GM21717 (cell line): ENCODE results near the gene MAD2L1.

ENCODE experiments used
- ATAC-seq: cut with Tn5 transposase; IDR thresholded peaks from one replicate; pipeline ENCODE4 v1.9.1; 2021; ENCODE audit warnings: mild to moderate bottlenecking, moderate library complexity; ENCODE audit not compliant: unreplicated experiment

The MAD2L1 gene

GRCh38 chr4:120007191-120007871 lies 59.3 kb downstream of the MAD2L1 start:
- no peak for ATAC-seq
